Measurements from ENCODE around the gene PSMC5.
"Not testable (repeated sequence)": the region's sequence is repeated elsewhere in the genome, so short reads cannot be mapped to it uniquely, and the experiment has no call there.

PSMC5 gene

DNA sequence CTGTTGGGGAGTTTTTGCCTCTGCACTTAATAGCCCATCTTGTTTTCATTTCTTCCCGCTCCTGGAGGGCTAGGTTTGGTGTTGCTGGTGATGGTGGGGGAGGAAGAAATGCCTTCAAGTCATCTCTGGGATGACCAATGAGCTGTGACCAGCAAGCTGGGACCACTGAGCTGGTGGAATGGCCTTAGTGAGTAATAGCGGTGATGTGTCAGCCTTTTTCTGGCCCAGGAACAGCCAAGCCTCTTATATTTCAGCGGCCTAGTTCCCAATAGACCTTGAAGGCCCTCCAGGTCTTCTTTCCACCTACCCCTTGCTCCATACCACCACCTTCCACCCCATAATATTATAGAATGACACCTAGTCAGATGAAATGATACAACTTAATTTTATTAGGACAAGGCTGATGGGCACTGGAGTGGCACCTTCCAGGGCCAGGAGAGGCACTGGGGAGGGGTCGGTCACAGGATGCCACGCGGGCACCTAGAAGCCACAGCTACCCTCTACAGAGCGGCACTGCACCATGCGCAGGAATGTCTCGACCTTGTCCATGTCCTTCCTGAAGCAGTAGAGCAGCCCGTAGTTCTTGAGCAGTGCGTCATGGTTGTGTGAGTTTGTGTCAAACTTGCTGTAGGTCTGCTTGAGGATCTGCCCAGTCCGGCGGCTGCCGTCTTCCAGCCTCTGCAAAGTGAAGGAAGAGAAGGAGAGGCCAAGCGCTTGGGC lies 44.6 kb downstream of the PSMC5 start:
- DNase-seq (ENCODE audit: low read depth), result not testable (repeated sequence)

DNA sequence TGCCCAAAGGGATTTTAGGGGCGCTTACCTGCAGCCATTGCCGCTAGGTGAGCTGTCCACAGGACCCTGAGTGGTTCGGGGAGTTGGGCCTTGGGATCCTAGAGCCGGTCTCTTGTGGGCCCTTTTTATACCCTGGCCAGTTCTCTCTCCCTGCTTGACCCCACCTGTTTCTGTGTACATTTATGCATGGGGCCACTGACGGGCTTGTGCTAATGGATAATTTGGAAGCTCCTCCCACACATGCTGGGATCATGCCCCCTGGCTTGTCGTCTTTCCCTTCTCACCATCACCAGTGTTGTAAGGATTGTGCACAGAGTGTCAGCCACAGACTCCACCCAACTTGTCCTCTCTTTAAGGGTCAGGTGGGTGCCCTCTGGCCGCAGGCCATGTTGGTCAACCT lies 46.3 kb downstream of the PSMC5 start, which contains the start of gene CSH2:
CSH2 (minus strand) TSS at position 101 of the 400 bp plus-strand sequence; CDS start at position 38, 63 bp downstream.
- DNase-seq (ENCODE audit: low read depth), result not testable (repeated sequence)

DNA sequence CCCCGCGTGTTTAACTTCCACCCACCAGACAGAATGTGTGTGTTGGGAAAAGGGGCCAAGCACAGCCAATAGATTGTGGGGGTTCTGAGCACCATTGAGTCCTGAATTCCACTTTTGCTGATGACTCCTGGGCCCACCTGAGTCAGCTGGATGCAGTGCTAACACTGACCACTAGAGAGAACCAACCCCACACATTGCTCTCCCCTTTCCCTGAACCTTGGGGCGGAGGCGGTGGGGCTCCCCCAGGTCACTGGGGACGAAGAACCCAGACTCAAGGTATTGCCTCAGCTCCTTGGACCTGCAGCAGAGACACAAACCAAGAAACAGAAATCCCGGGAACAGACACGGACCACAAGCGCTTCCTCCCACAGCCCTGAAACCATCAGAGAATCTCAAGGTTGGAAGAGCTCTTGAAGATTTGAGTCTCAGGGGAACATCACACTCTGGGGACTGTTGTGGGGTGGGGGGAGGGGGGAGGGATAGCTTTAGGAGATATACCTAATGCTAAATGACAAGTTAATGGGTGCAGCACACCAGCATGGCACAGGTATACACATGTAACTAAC lies 46.9 kb downstream of the PSMC5 start:
- DNase-seq (ENCODE audit: low read depth), result not testable (repeated sequence)

DNA sequence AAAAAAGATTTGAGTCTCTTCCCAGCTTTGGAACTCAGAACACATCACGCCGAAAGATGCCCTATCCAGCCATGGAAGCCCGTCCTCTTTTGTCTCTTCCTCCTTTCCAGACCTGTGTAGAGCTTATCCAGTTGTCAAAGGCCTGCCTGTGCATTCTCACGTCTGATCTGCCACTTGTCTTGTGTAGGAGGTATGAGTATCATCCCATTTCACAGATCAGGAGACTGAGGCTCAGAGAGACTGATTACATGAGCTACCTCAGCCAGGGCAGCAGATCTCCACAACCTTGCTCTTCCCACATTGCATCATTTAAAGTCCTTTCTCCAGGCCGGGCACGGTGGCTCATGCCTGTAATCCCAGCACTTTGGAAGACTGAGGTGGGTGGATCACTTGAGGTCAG lies 47.5 kb downstream of the PSMC5 start:
- DNase-seq (ENCODE audit: low read depth), result not testable (repeated sequence)

DNA sequence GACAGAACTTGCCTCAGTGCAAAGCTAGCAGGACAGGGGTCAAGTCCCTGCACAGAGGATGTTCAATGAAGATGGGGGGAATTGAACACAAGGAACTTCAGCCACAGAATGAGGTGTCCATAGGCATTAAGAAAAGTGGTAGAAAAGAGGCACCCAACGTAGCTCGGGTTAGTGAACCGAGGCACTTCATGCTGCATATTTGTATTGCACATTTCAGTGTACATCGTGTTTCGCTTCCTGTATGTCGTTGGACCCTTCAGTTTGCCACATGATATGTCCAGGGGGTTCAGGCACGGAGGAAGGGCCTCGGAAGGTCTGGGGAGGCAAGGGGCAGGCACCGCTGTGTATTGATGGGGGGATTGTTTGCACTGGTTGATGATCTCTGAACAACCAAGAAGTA lies 51.2 kb downstream of the PSMC5 start:
- not testable (repeated sequence) for DNase-seq (ENCODE audit: low read depth)

DNA sequence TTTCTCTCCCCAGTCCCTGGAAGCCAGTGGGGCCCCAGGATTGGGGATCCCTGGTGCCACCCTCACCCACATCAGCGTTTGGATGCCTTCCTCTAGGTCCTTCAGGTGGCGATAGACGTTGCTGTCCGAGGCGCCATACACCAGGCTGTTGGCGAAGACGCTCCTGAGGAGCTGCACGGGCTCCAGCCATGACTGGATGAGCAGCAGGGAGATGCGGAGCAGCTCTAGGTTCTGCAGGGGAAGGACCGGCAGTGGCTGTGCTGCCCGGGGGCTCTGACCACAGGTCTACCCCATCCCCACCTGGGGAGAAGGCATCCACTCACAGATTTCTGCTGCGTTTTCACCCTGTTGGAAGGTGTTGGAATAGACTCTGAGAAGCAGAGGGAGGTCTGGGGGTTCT lies 53.5 kb downstream of the PSMC5 start:
- DNase-seq (ENCODE audit: low read depth), result no peak

DNA sequence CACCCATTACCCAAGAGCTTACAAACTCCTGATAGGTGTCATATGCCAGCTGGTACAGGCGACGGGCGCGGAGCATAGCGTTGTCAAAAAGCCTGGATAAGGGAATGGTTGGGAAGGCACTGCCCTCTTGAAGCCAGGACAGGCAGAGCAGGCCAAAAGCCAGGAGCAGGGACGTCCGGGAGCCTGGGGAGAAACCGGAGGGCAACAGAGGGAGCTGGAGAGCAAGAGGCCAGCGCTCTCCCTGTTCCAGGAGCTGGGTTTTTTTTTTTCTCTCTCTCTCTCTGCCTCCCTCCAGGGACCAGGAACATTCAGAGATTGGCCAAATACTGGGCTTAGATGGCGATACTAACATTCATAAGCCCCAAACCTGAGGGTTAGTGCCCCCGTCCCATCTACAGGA lies 54.1 kb downstream of the PSMC5 start:
- not testable (repeated sequence) for DNase-seq (ENCODE audit: low read depth)

Data from GM04503 (cell line).